Spinal cord (tissue), 10 donors: Measurements from ENCODE around the gene SPINK6. TPM values are rescaled to one million over a fixed set of nuclear protein-coding genes. Genes with fewer than 3 reads are reported as not detected.

ENCODE experiments used
- DNase-seq, 6 donors: peaks; one replicate each; pipeline versions ENCODE4 v3.0.0 to v3.0.0-alpha.2; 2013 to 2015; ENCODE audit warnings: low spot score in 6 of 6, low read depth in 4 of 6
- H3K27ac ChIP-seq: one replicate; pipeline ENCODE4 v1.5.1; 2013; ENCODE audit warnings: low read depth, low read length, control low read depth
- H3K27me3 ChIP-seq: one replicate; pipeline ENCODE4 v1.6.1; 2013; ENCODE audit warnings: low read length; ENCODE audit not compliant: control insufficient read depth, insufficient read depth
- H3K36me3 ChIP-seq: one replicate; pipeline ENCODE4 v1.6.1; 2013; ENCODE audit warnings: low read length; ENCODE audit not compliant: control insufficient read depth, insufficient read depth
- H3K4me1 ChIP-seq: one replicate; pipeline ENCODE4 v1.6.1; 2013; ENCODE audit warnings: low read length; ENCODE audit not compliant: control insufficient read depth, insufficient read depth
- H3K4me3 ChIP-seq: one replicate; pipeline ENCODE4 v1.5.1; 2013; ENCODE audit warnings: low read depth, low read length, control low read depth
- H3K9me3 ChIP-seq: one replicate; pipeline ENCODE4 v1.6.1; 2013; ENCODE audit warnings: low read length; ENCODE audit not compliant: control insufficient read depth, insufficient read depth
- WGBS: methylation state at CpG from one replicate; pipeline ENCODE4 v1.1.5; 2013; ENCODE audit warnings: missing lambda C conversion rate; ENCODE audit not compliant: insufficient coverage; 5-methylcytosine and 5-hydroxymethylcytosine counted together
- polyA plus RNA-seq, 2 donors: library from polyadenylated mRNA; unstranded; fragments of 120-200 nt; gene quantifications; one replicate each; pipeline ENCODE4 v1.2.1, GENCODE V29; 2013; ENCODE audit not compliant: insufficient read length in 2 of 2
- small RNA-seq: library from RNA; depleted of rRNA; stranded (forward); fragments of <200 nt; gene quantifications from one replicate; pipeline ENCODE3, GENCODE V24; 2014; ENCODE audit warnings: low replicate concordance
- total RNA-seq, 2 donors: library from RNA; depleted of rRNA in 1 of 2; stranded (reverse); fragments of 120-200 nt in 1 of 2; fragments of >200 nt in 1 of 2; gene quantifications; one replicate each; pipeline versions ENCODE4 v1.2.3 to v1.2.4, GENCODE V29; 2013 to 2014
- donor health status: healthy.

SPINK6 gene
- total and polyA plus RNA-seq, 4 donors, result not detected

DNA sequence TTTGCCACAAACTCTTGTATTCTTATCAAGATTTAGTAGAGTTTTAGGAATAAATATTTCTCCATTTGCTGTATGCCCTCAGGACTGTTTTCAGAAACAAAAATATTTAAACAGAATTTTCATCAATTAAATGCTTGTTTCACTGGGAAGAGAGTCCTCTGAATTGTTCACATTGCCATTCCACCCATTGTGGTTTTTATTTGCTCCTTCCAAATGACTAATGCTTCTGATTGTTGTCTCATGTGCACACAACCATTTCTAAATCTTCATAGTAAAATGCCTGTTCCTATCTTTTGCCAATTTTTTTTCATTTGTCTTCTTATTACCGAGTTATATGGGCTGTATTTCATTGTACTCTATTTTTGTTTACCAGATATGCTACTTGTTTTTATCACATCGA is 46.1 kb downstream of the SPINK6 start:
- H3K4me1 ChIP-seq, result no peaks in the 10 kb centered on the region
- WGBS, result no CpG with 5 or more reads among the region's 2 CpGs
- no peak overlapping the region for H3K27ac ChIP-seq
- no peaks in the 10 kb centered on the region for H3K9me3 ChIP-seq
- H3K4me3 ChIP-seq, result no peak overlapping the region
- H3K27me3 ChIP-seq, result no peaks in the 10 kb centered on the region
- DNase-seq, result no peak
- H3K36me3 ChIP-seq, result no peaks in the 10 kb centered on the region

DNA sequence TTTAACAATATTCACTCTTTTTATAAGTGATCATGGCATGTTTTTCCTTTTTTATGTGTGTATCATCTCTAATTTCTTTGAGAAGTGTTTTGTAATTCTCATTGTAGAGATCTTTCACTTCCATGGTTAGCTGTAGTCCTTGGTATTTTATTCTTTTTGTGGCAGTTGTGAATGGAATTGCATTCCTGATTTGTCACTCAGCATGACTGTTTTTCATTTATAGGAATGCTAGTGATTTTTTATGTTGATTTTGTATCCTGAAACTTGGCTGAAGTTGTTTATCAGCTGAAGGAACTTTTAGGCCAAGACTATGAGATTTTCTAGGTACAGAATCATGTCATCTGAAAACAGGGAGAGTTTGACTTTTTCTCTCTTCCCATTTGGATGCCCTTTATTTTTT is 52.6 kb downstream of the SPINK6 start:
- no peaks in the 10 kb centered on the region for H3K4me1 ChIP-seq
- no peak for DNase-seq

DNA sequence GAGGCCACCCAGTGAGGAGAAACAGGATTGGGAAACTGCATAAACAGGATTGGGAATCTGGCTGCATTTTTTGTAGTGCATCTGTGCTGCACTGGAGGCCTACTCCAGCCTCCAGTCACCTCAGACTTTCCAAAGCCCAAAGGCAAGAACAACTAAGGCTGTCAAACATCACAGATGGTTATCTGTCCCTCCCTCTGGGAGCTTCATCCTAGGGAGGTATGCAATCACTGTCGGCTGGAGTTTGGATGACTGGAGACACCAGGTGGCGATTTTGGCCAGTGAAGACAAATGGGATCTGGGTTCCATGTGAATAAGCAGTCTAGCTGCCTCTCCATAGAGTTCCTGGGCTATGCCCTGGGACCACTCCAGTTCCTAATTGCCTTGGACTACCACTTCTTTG is 56.4 kb downstream of the SPINK6 start:
- H3K4me1 ChIP-seq, result no peaks in the 10 kb centered on the region
- no CpG with 5 or more reads among the region's 2 CpGs for WGBS
- no peaks in the 10 kb centered on the region for H3K27me3 ChIP-seq
- H3K4me3 ChIP-seq, result no peak overlapping the region
- H3K9me3 ChIP-seq, result peaks cover 10% of the 10 kb centered on the region
- H3K36me3 ChIP-seq, result no peaks in the 10 kb centered on the region
- no peak overlapping the region for H3K27ac ChIP-seq
- no peak for DNase-seq

More for the DNA sequence above, 52.6 kb downstream of the SPINK6 start:
- H3K36me3 ChIP-seq, result no peaks in the 10 kb centered on the region
- H3K27me3 ChIP-seq, result no peaks in the 10 kb centered on the region
- H3K27ac ChIP-seq, result no peak overlapping the region
- peaks cover 10% of the 10 kb centered on the region for H3K9me3 ChIP-seq
- no peak overlapping the region for H3K4me3 ChIP-seq

DNA sequence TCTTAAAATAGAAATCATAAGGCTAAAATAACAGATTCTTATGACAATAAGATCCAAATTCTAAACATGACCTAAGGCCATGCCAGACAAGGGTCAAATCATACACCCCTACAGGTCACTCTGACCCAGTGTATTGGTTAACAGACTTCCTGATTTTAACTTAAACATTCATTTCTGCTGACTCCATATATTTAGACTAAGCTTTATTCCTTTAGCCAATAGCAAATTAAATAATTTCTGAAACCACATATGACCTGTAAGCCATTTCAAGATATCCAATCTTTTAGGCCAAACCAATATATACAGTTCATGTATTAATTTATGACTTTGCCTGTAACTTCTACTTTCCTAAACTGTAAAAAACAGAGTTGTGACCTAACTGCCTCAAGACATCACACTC is 58.4 kb downstream of the SPINK6 start:
- no peak for DNase-seq
- no peaks in the 10 kb centered on the region for H3K36me3 ChIP-seq
- no peaks in the 10 kb centered on the region for H3K4me1 ChIP-seq
- no peak overlapping the region for H3K27ac ChIP-seq
- peaks cover 8% of the 10 kb centered on the region for H3K9me3 ChIP-seq
- H3K4me3 ChIP-seq, result no peak overlapping the region
- no peaks in the 10 kb centered on the region for H3K27me3 ChIP-seq

Small RNA genes lying within 50 kb of the gene (small RNA-seq; reads per million reads assigned to genes)
- gene HMGN1P16, result not detected

Other genes with a start within 250 kb of the SPINK6 start
- under 1 TPM; 0.06 to 0.10 TPM for gene SPINK5, start 139.1 kb upstream of the SPINK6 start, total RNA-seq
- gene SPINK5, start 139.1 kb upstream of the SPINK6 start, polyA plus RNA-seq, result under 1 TPM; 0.09 to 0.24 TPM
- not detected for gene SPINK14, start 34.5 kb upstream of the SPINK6 start, total RNA-seq
- not detected for gene SPINK14, start 34.5 kb upstream of the SPINK6 start, polyA plus RNA-seq
- gene MARCOL, start 35.5 kb downstream of the SPINK6 start, total RNA-seq, result not detected
- gene MARCOL, start 35.5 kb downstream of the SPINK6 start, polyA plus RNA-seq, result under 1 TPM in 1 of 2 donors, not detected in 1; 0.14 TPM
- not detected for gene SPINK13, start 65.8 kb downstream of the SPINK6 start, total RNA-seq
- gene SPINK13, start 65.8 kb downstream of the SPINK6 start, polyA plus RNA-seq, result 1 to 10 TPM in 1 of 2 donors, under 1 TPM in 1; 0.30 to 1.6 TPM
- gene SPINK7, start 109.4 kb downstream of the SPINK6 start, total RNA-seq, result not detected
- under 1 TPM in 1 of 2 donors, not detected in 1; 0.77 TPM for gene SPINK7, start 109.4 kb downstream of the SPINK6 start, polyA plus RNA-seq
- not detected for gene SPINK9, start 132.5 kb downstream of the SPINK6 start, total RNA-seq
- gene SPINK9, start 132.5 kb downstream of the SPINK6 start, polyA plus RNA-seq, result under 1 TPM in 1 of 2 donors, not detected in 1; 0.81 TPM
- 10 to 100 TPM; 51.7 to 73.5 TPM for gene FBXO38, start 180.9 kb downstream of the SPINK6 start, total RNA-seq
- 10 to 100 TPM; 29.3 to 33.2 TPM for gene FBXO38, start 180.9 kb downstream of the SPINK6 start, polyA plus RNA-seq